ENCODE data around the gene PHOX2B. TPM values are rescaled to one million over a fixed set of nuclear protein-coding genes. Genes with fewer than 3 reads are reported as not detected.
"Not testable (repeated sequence)": the region's sequence is repeated elsewhere in the genome, so short reads cannot be mapped to it uniquely, and the experiment has no call there.

PHOX2B gene
- polyA plus RNA-seq, 1 experiment: not detected

DNA sequence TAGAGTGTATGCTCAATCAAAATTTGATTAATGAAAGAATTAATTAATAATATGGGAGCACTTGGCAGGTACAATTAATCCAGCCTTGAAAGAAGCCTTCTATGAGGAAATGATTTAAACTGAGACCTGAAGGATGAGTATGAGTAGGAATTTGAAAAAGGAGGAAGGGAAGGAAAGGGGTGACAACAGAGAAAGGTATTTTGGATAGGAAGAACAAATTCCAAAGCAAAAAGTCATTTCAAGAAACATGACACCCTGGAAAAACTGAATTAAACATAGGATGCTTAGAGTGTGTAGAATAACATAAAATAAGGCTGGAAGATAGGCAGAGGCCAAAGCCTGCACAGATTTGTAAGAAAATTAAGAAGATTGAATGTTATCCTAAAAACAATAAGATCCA lies 29.6 kb downstream of the PHOX2B start:
- no peak overlapping the region for H3K4me3 ChIP-seq (ENCODE audit: low read depth, low read length)
- no peaks in the 10 kb centered on the region for H3K27me3 ChIP-seq (ENCODE audit: control insufficient read depth, insufficient read depth, low read length)
- no peak for DNase-seq (ENCODE audit: low read depth)
- POLR2A ChIA-PET: no interaction called here
- H3K36me3 ChIP-seq (ENCODE audit: control insufficient read depth, insufficient read depth, low read length): no peaks in the 10 kb centered on the region
- TF ChIP-seq CTCF (IDR thresholded peaks at IDR 0.05; ENCODE audit: insufficient read depth, low read depth, low read length): no peak
- CTCF ChIA-PET: interaction anchor here (0.9 kb wide), 1 partner anchor 266 kb away, joined by 3 read pairs; no protein-coding TSS in a partner anchor

GRCh38 chr4:41715155-41715554 lies 33.4 kb downstream of the PHOX2B start:
- no peak for DNase-seq (ENCODE audit: low read depth)
- no peaks in the 10 kb centered on the region for H3K36me3 ChIP-seq (ENCODE audit: control insufficient read depth, insufficient read depth, low read length)
- ChIA-PET POLR2A (no interaction called here), CTCF (no interaction called here)
- no peaks in the 10 kb centered on the region for H3K27me3 ChIP-seq (ENCODE audit: control insufficient read depth, insufficient read depth, low read length)
- no peak for TF ChIP-seq CTCF (IDR thresholded peaks at IDR 0.05; ENCODE audit: insufficient read depth, low read depth, low read length)
- H3K4me3 ChIP-seq (ENCODE audit: low read depth, low read length): no peak overlapping the region

GRCh38 chr4:41714364-41715000 lies 34.0 kb downstream of the PHOX2B start:
- DNase-seq (ENCODE audit: low read depth): no peak
- TF ChIP-seq CTCF (IDR thresholded peaks at IDR 0.05; ENCODE audit: insufficient read depth, low read depth, low read length): no peak
- no peaks in the 10 kb centered on the region for H3K36me3 ChIP-seq (ENCODE audit: control insufficient read depth, insufficient read depth, low read length)
- CTCF ChIA-PET: interaction anchor here (0.8 kb wide), 1 partner anchor 57 kb away, joined by 3 read pairs; no protein-coding TSS in a partner anchor
- H3K27me3 ChIP-seq (ENCODE audit: control insufficient read depth, insufficient read depth, low read length): no peaks in the 10 kb centered on the region
- POLR2A ChIA-PET: no interaction called here
- H3K4me3 ChIP-seq (ENCODE audit: low read depth, low read length): no peak overlapping the region

- Histone ChIP-seq H3K27me3 (ENCODE audit: control insufficient read depth, insufficient read depth, low read length) (no peaks in the 10 kb centered on the region), H3K4me3 (ENCODE audit: low read depth, low read length) (no peak overlapping the region), H3K36me3 (ENCODE audit: control insufficient read depth, insufficient read depth, low read length) (no peaks in the 10 kb centered on the region)
- CTCF ChIA-PET: no interaction called here
- POLR2A ChIA-PET: no interaction called here
- DNase-seq (ENCODE audit: low read depth): no peak
- no peak for TF ChIP-seq CTCF (IDR thresholded peaks at IDR 0.05; ENCODE audit: insufficient read depth, low read depth, low read length)
Measured at GRCh38 chr4:41713768-41714167, 34.8 kb downstream of the PHOX2B start.

DNA sequence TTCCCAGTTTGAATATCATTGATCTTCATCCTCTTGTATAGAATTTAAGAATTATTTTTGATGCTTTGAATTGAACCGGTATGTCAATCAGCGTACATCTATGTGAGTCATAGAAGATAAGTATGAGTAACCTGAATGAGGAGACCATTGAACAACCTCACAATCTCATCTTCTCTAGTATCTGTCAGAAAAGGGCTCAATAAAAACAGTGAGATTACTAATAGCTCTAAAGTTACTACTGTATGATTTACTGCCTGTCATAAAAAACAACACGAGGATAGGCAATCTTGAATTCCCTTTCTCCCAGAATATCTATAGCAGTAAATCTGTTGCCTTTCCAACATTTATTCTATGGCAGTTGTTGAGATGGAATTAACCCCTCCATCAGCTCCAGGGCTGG lies 36.1 kb downstream of the PHOX2B start:
- Histone ChIP-seq H3K36me3 (ENCODE audit: control insufficient read depth, insufficient read depth, low read length) (no peaks in the 10 kb centered on the region), H3K27me3 (ENCODE audit: control insufficient read depth, insufficient read depth, low read length) (no peaks in the 10 kb centered on the region), H3K4me3 (ENCODE audit: low read depth, low read length) (no peak overlapping the region)
- CTCF ChIA-PET: no interaction called here
- no peak for DNase-seq (ENCODE audit: low read depth)
- no peak for TF ChIP-seq CTCF (IDR thresholded peaks at IDR 0.05; ENCODE audit: insufficient read depth, low read depth, low read length)
- POLR2A ChIA-PET: no interaction called here

DNA sequence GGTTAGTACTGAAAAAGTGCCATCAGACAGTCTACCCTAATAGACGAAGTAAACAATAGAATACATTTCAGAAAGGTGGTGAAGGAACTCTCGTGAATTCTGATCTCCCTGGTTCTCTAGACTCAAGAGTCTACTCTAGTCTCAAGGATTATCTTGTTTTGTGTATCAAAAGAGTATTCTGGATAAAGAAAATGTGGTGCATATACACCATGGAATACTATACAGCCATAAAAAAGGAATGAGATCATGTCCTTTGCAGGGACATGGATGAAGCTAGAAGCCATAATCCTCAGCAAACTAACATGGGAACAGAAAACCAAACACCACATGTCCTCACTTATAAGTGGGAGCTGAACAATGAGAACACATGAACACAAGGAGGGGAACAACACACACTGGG lies 36.9 kb downstream of the PHOX2B start:
- H3K36me3 ChIP-seq (ENCODE audit: control insufficient read depth, insufficient read depth, low read length); DNase-seq (ENCODE audit: low read depth); H3K27me3 ChIP-seq (ENCODE audit: control insufficient read depth, insufficient read depth, low read length); H3K4me3 ChIP-seq (ENCODE audit: low read depth, low read length); CTCF ChIA-PET; POLR2A ChIA-PET: not testable (repeated sequence)

All from BJ (cell line).